GM20000 (cell line): ENCODE results near the gene HS6ST3.

Experiments
- DNase-seq: peaks from one replicate; pipeline ENCODE4 v3.0.0; 2012; ENCODE audit warnings: low spot score
- TF ChIP-seq, protein P1 (sequence below): IDR thresholded peaks from 2 replicates; pipeline ENCODE4 v1.5.1; 2012; ENCODE audit warnings: mild to moderate bottlenecking, control low read depth; ENCODE audit errors: extremely low read depth, missing control alignments

Gene HS6ST3

DNA sequence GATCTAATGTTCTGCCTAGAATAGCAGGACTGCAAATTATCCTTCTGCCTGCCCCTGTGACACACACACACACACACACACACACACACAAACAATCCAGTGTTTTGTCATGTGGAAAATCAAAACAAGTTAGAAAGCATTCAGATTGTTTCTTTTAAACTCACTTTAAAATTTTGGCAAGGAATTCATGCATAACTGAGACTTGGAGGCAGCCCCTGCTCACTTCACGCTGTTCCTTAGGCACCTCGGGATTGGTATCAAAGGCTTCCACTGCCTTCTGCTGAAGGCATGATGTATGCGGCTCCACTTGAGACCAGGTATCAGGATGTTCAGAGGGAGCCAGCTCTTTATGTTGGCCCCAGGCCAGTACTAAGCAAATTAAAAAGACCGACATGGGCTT is 745.6 kb downstream of the HS6ST3 start:
- TF ChIP-seq, protein P1, sequence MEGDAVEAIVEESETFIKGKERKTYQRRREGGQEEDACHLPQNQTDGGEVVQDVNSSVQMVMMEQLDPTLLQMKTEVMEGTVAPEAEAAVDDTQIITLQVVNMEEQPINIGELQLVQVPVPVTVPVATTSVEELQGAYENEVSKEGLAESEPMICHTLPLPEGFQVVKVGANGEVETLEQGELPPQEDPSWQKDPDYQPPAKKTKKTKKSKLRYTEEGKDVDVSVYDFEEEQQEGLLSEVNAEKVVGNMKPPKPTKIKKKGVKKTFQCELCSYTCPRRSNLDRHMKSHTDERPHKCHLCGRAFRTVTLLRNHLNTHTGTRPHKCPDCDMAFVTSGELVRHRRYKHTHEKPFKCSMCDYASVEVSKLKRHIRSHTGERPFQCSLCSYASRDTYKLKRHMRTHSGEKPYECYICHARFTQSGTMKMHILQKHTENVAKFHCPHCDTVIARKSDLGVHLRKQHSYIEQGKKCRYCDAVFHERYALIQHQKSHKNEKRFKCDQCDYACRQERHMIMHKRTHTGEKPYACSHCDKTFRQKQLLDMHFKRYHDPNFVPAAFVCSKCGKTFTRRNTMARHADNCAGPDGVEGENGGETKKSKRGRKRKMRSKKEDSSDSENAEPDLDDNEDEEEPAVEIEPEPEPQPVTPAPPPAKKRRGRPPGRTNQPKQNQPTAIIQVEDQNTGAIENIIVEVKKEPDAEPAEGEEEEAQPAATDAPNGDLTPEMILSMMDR: no peak
- DNase-seq: no peak

DNA sequence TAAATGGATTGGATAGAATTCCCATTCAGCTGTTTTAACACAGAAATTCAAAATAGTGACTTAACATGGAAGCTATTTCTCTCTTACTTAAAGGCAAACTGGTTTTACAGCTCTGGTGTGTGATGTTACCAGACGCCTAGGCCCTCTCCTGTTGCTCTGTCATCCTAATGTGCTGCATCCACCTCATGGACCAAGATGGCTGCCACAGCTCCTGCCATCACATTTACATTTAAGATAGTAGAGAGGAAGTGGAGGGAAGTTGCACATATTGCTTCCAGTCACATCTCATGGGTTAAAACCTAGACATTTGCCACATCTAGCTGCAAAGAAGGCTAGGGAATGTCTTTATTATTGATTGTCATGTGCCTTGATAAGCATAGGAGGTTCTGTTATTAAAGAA is 746.8 kb downstream of the HS6ST3 start:
- TF ChIP-seq, protein P1: no peak
- no peak for DNase-seq

DNA sequence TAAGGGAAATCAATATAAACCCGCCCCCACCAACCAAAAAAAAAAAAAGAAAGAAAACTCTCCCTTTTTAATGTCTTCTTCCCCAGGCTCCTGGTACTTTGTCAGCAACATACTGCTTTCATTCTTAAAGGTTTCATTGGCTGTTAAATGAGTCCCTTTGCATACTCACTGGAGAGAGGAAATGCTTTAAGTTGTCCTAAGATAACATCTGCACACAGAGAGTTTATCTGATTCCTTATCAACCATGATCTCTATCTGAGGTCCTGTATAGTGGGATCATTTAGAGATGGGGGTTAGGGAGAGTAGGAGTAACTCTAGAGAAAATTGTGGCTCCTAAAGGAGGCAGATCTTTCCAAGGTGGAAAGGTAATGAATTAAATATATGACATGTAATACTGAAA is 747.9 kb downstream of the HS6ST3 start:
- TF ChIP-seq, protein P1: no peak

DNA sequence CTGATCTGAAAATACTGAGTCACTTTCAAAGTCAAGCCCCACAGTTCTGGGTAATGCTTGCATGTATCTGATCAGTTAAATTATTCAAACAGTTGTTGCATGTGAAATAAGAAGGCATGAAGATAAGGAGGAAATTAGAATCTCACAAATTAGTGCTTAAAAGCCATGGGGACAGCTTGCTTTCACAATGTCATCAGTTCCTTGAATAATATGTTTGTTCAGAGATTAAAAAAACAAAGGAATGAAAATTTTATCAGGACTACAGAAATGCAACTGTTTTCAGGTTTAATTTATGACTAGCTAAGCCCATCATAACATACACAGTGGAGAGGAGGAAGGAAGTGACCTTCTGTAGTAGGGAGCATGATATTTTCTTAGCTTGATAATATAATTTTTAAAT is 754.3 kb downstream of the HS6ST3 start:
- no peak for DNase-seq
- TF ChIP-seq, protein P1: no peak

More for the DNA sequence above, 747.9 kb downstream of the HS6ST3 start:
- no peak for DNase-seq

DNA sequence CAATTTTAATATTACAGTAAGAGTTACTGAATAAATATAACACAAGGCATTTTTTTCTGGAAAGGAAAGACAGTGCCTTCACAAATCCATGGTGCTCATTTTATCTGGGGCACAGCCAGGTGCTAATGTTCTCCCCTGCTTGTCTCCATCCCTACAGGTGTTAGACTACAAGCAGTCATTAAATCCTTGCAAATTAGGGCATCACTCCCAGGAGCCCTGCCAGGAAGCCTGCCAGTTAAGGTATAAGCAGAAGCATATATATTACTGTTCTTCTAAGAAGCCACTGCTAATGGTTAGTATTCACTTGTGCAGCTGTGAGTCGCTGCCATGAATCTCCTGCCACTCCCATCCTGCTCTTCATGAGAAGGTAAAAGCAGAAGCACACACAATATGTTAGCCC is 754.7 kb downstream of the HS6ST3 start:
- DNase-seq: no peak
- TF ChIP-seq, protein P1: no peak

DNA sequence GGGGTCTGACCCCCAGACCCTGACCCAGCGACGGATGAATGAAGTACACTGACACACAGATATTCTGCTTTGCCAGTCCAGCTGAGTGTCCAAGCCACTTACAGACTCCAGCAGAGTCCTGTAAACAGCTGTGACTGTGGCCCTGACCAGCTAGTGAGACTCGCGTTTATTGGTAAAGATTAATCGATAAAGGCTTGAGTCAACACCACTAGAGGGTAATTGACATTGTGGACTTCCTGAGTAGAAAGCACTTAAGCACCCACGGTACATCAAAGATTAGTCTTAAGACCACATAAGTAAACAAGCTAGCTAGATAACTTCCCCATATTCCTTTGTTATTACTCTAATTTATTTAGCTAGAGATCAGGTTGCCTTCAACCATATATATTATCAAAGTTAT is 758.4 kb downstream of the HS6ST3 start:
- TF ChIP-seq, protein P1: no peak
- DNase-seq: no peak

DNA sequence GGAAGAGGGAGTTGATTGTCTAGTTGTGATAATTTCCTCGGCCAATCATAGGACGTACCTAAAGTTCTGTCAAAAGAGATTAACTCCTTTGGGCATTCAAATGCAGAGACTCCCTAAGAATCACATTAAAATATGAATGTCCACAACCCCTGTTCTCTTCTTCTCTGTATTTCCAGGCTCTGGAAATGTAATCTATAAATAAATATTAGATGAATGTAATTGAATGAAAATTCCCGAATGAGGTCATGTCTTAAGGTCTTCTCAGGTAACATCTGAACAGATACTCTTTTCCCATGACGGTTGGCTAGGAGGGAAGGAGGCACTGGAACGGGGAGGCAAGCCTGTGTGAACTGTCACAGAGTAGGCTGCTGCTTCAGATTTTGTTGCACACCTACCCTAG is 759.2 kb downstream of the HS6ST3 start:
- no peak for DNase-seq
- TF ChIP-seq, protein P1: no peak
